PC-9 (cell line): Measurements from ENCODE around the gene ZNF407. TPM values are rescaled to one million over a fixed set of nuclear protein-coding genes. Genes with fewer than 3 reads are reported as not detected.

Source experiments
- BruUV-seq: library from RNA; stranded (reverse); fragments of 400-500 nt; replicated peaks from 2 replicates; lab custom pipeline; 2021; lab: Mats Ljungman, UMichigan
- CTCF ChIA-PET: fragments of 300-600 bp; sonication (Branson Sonifier 250); formaldehyde crosslinking; loops from one replicate; lab custom pipeline; 2022; ENCODE audit warnings: antibody characterized with exemption; lab: Charles Lee
- POLR2A ChIA-PET: fragments of 300-600 bp; sonication (Branson Sonifier 250); formaldehyde crosslinking; loops from one replicate; lab custom pipeline; 2022; ENCODE audit warnings: antibody characterized with exemption; ENCODE audit not compliant: unreplicated experiment; lab: Charles Lee
- DNase-seq, 2 experiments: peaks; one replicate each; pipeline versions ENCODE4 v3.0.0 to v3.0.0-alpha.2; 2015 to 2022; ENCODE audit warnings: mixed read lengths in 1 of 2
- H2AFZ ChIP-seq: fragments of 200-600 bp; sonication (generic); 2 replicates; pipeline ENCODE4 v1.8.1; 2017; ENCODE audit warnings: antibody characterized with exemption
- H3F3A ChIP-seq: fragments of 200-600 bp; sonication (generic); 2 replicates; pipeline ENCODE4 v1.8.1; 2017; ENCODE audit warnings: antibody characterized with exemption, mild to moderate bottlenecking, low read depth; ENCODE audit not compliant: insufficient read depth
- H3K27ac ChIP-seq: fragments of 200-600 bp; sonication (generic); 2 replicates; pipeline ENCODE4 v1.6.1; 2016; ENCODE audit warnings: mixed run types
- H3K27me3 ChIP-seq: fragments of 200-600 bp; sonication (generic); 2 replicates; pipeline ENCODE4 v1.6.1; 2016; ENCODE audit warnings: low read depth, mixed run types; ENCODE audit not compliant: insufficient read depth
- H3K36me3 ChIP-seq: fragments of 200-600 bp; sonication (generic); 2 replicates; pipeline ENCODE4 v1.6.1; 2016; ENCODE audit warnings: low read depth, mixed run types
- H3K4me1 ChIP-seq: fragments of 200-600 bp; sonication (generic); replicated peaks from 2 replicates; pipeline ENCODE4 v1.6.1; 2016; ENCODE audit warnings: mixed run types; ENCODE audit not compliant: insufficient read depth
- H3K4me2 ChIP-seq: fragments of 200-600 bp; sonication (generic); 2 replicates; pipeline ENCODE4 v1.6.1; 2017; ENCODE audit warnings: mixed run types
- H3K4me3 ChIP-seq: fragments of 200-600 bp; sonication (generic); 2 replicates; pipeline ENCODE4 v1.6.1; 2016; ENCODE audit warnings: mixed run types
- H3K79me2 ChIP-seq: fragments of 200-600 bp; sonication (generic); 2 replicates; pipeline ENCODE4 v1.6.1; 2017; ENCODE audit warnings: low read depth, mixed run types
- H3K9me2 ChIP-seq: fragments of 200-600 bp; sonication (generic); 2 replicates; pipeline ENCODE4 v1.8.1; 2017; ENCODE audit warnings: mild to moderate bottlenecking; ENCODE audit not compliant: insufficient read depth
- H3K9me3 ChIP-seq: fragments of 200-600 bp; sonication (generic); 2 replicates; pipeline ENCODE4 v1.8.1; 2016; ENCODE audit warnings: low read depth; ENCODE audit not compliant: insufficient read depth
- H4K20me1 ChIP-seq: fragments of 200-600 bp; sonication (generic); 2 replicates; pipeline ENCODE4 v1.8.1; 2017; ENCODE audit not compliant: insufficient read depth
- EZH2 ChIP-seq: fragments of 200-600 bp; sonication (generic); IDR thresholded peaks from 2 replicates; pipeline ENCODE4 v1.8.0; 2017; ENCODE audit warnings: antibody characterized with exemption, low read depth
- intact Hi-C: fragments of 100-400 bp; cut with micrococcal nuclease; formaldehyde crosslinking; loops from one replicate; pipeline ENCODE4 v1.10.0; 2022; ENCODE audit not compliant: unreplicated experiment
- total RNA-seq: library from RNA; stranded (reverse); gene quantifications from 2 replicates; pipeline ENCODE4 v1.2.3, GENCODE V29; 2021
- TF ChIP-seq, protein P1 (sequence below): fragments of 200-600 bp; sonication (generic); conservative IDR thresholded peaks from 2 replicates; pipeline ENCODE4 v1.6.1; 2017; ENCODE audit warnings: mixed run types, antibody characterized with exemption, mild to moderate bottlenecking, moderate library complexity

ZNF407 gene
- total RNA-seq, 1 experiment from 2014 or later: 13.4 TPM

DNA sequence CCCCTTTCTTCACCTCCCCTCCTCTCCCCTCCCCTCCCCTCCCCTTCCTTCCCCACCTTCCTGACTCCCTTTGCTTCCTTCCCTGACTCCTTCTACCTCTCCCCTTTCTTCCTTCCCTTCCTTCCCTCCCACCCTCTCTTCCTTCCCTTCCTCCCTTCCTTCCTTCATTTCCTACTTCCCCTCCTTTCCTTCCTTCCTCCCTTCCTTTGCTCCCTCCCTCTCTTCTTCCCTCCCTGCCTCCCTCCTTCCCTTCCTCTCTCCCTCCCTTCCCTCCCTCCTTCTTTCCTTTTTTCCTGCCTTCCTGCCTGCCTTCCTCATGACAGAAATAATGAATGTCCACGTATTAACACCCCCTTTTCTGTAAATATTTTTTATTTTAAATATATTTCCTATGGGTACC is 260.2 kb downstream of the ZNF407 start:
- Histone ChIP-seq H3K36me3 (no peaks in the 10 kb centered on the region), H2AFZ (no peak overlapping the region), H3K4me3 (no peak overlapping the region), H3K27me3 (no peaks in the 10 kb centered on the region), H4K20me1 (no peaks in the 10 kb centered on the region), H3K79me2 (no peaks in the 10 kb centered on the region), H3K4me2 (no peak overlapping the region), H3K9me3 (no peaks in the 10 kb centered on the region), H3K9me2 (no peaks in the 10 kb centered on the region), H3K4me1 (no peaks in the 10 kb centered on the region), H3F3A (no peaks in the 10 kb centered on the region), H3K27ac (no peak overlapping the region)
- TF ChIP-seq EZH2: no peak
- TF ChIP-seq, protein P1, sequence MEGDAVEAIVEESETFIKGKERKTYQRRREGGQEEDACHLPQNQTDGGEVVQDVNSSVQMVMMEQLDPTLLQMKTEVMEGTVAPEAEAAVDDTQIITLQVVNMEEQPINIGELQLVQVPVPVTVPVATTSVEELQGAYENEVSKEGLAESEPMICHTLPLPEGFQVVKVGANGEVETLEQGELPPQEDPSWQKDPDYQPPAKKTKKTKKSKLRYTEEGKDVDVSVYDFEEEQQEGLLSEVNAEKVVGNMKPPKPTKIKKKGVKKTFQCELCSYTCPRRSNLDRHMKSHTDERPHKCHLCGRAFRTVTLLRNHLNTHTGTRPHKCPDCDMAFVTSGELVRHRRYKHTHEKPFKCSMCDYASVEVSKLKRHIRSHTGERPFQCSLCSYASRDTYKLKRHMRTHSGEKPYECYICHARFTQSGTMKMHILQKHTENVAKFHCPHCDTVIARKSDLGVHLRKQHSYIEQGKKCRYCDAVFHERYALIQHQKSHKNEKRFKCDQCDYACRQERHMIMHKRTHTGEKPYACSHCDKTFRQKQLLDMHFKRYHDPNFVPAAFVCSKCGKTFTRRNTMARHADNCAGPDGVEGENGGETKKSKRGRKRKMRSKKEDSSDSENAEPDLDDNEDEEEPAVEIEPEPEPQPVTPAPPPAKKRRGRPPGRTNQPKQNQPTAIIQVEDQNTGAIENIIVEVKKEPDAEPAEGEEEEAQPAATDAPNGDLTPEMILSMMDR: no peak
- no TSS peak for BruUV-seq
- intact Hi-C loops: no loop called here
- POLR2A ChIA-PET: no interaction called here
- DNase-seq: no peak
- CTCF ChIA-PET: no interaction called here

DNA sequence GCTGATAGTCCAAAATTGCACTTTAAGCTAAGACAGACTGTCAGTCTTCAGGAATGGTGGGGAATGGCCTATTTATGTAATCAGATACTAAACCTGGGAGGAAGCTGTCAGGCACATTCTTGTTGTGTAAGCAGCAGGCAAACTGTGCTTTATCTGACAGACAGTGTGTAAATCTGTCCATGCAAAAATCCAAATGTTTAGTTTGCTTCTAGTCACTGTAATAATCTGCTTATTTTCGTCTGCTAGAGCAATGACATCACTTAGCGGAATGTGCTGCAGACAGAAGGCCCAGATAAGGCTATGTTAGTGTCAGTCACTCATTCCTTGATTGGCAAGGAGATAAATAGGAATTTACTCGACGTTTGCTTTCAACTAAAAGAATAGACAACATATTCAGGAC is 263.5 kb downstream of the ZNF407 start:
- Histone ChIP-seq H3K79me2 (no peaks in the 10 kb centered on the region), H3K36me3 (no peaks in the 10 kb centered on the region), H3K27ac (no peak overlapping the region), H3K4me3 (no peak overlapping the region), H3K9me2 (no peaks in the 10 kb centered on the region), H3K4me2 (no peak overlapping the region), H3F3A (no peaks in the 10 kb centered on the region), H3K27me3 (no peaks in the 10 kb centered on the region), H3K9me3 (no peaks in the 10 kb centered on the region), H2AFZ (no peak overlapping the region), H4K20me1 (no peaks in the 10 kb centered on the region), H3K4me1 (no peaks in the 10 kb centered on the region)
- POLR2A ChIA-PET: interaction anchor here (0.5 to 0.7 kb wide), 2 partner anchors 26 to 1543 kb away, joined by 5 read pairs; no protein-coding TSS in a partner anchor
- intact Hi-C loops: no loop called here
- no peak for DNase-seq
- TF ChIP-seq EZH2: no peak
- TF ChIP-seq, protein P1: no peak
- BruUV-seq: no TSS peak
- CTCF ChIA-PET: no interaction called here

DNA sequence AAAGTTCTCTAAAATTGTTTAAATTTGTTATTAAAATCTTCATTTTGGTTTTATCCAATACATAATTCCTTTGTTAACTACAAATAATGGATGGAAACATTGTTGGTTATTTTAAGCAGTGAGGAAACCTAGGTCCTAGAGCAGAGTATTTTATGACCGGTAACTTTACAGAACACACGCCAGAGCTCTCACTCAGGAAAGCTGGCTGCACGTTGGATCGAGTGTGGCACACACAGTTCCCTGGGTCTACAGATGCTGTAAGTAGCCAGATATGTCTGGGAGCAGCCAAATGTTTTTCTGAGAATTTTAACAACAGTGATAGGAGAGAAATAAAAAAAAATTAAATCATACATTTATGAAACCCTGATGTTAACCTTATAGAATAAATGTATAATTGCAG is 264.4 kb downstream of the ZNF407 start:
- Histone ChIP-seq H3K27ac (no peak overlapping the region), H3F3A (no peaks in the 10 kb centered on the region), H3K9me3 (no peaks in the 10 kb centered on the region), H3K79me2 (no peaks in the 10 kb centered on the region), H3K9me2 (no peaks in the 10 kb centered on the region), H3K4me2 (no peak overlapping the region), H3K4me3 (no peak overlapping the region), H3K27me3 (no peaks in the 10 kb centered on the region), H4K20me1 (no peaks in the 10 kb centered on the region), H3K36me3 (no peaks in the 10 kb centered on the region), H3K4me1 (no peaks in the 10 kb centered on the region), H2AFZ (no peak overlapping the region)
- no peak for DNase-seq
- POLR2A ChIA-PET: no interaction called here
- intact Hi-C loops: no loop called here
- TF ChIP-seq, protein P1: no peak
- no peak for TF ChIP-seq EZH2
- no TSS peak for BruUV-seq
- CTCF ChIA-PET: no interaction called here
